IPS-NIHi11 (cell line): ENCODE results near the gene RHBDL1.

ENCODE experiments used
- DNase-seq: peaks from one replicate; pipeline ENCODE4 v3.0.0; 2012; ENCODE audit warnings: mixed read lengths, low spot score

Gene RHBDL1

DNA sequence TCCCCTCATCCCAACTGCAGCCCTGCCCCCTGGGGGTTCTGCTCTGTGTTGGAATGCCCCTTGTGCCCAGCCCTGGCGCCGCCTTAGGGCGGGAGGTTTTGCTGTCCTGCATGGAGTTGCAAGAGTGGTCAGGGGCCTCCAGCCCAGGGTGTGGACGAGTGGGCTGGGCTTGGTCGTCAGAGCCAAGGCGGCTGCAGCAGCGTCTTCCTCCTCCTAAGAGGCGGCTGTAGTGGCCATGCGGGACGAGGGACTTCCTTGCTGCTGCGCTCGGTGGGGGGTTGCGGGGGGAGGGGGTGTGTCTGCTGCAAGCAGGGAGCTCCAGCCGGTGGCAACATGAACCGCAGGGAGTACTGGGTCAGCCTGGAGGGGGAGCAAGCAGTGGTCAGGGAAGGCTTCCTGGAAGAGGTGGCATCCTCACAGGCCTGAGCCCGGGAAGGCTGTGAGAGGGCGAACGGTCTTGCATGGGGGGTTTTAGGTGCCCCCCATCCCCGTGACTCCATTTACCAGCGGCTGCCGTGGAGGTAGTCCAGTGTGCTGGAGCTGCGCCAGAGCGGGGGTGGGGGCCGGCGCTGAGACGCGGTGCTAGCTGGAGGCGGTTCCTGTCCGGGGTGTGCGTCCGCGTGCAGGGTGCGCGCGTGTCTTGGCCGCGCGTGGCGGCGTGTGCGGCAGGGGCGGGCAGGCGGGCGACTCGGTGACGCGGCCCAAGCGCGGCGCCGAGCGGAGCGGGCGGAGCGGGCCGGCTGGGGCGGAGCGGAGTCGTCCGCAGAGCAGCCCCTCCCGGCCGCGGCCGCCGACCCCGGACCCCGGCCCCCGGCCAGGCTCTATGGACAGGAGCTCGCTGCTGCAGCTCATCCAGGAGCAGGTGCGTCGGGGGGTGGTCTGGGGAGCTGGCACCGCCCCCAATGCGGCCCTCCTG lies at the start of gene RHBDL1:
TSS of gene RHBDL1 (plus strand) at position 704 of the 916 bp plus-strand sequence. CDS start at position 824, 120 bp downstream.
- peak; percentile 64 for DNase-seq

DNA sequence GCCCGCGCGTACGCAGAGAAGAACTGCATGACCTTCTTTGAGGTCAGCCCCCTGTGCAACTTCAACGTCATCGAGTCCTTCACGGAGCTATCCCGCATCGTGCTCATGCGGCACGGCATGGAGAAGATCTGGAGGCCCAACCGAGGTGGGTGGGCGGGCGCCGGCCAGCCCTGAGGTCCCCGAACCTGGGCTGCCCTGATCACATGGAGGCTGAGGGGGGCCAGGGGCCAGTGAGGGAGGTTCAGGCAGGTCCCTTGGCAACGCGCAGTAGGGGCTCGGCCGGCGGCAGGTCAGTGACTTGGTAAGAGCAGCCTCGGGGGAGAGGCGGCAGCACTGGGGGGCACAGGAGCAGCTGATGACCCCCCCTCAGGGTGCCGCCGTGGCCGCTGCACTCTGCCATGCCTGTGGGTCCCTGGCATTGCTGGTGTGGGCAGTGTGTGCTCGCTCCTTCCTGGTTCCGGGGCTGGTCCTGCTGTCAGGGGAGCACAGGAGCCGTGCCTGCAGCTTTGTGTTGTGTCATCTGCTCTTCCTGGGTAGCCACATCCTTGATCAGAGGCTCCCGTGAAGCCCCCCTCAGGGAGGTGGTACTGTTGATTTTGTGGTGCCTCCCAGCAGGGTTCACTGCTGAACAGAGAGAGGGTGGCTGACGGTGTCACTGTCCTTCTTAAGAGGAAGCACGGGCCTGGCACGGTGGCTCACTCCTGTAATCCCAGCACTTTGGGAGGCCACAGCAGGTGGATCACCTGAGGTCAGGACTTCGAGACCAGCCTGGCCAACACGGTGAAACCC lies 49.3 kb upstream of the RHBDL1 start:
- DNase-seq = no peak

DNA sequence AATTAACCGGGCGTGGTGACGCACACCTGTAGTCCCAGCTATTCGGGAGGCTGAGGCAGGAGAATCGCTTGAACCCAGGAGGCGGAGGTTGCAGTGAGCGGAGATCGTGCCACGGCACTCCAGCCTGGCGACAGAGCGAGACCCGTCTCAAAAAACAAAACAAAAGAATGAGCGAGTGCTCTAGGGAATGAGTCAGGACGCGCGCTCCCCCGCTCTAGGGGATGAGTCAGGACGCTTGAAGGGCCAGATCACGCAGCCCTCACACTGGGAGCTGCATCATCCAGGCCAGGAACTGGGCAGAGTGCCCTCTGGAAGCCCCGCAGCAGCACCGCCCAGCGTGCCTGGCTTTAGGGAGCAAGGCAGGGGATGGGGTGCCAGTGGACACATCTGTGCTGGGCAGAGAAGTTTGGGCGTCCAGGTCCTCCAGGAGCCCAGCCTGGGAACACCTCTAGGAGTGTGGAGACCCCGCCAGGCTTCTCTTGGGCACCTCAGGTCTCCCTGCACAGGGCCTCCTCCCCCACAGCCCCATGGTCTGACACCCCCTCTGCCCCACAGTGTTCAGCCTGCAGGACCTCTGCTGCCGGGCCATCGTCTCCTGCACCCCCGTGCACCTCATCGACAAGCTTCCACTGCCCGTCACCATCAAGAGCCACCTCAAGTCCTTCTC lies 48.6 kb upstream of the RHBDL1 start:
- no peak for DNase-seq

DNA sequence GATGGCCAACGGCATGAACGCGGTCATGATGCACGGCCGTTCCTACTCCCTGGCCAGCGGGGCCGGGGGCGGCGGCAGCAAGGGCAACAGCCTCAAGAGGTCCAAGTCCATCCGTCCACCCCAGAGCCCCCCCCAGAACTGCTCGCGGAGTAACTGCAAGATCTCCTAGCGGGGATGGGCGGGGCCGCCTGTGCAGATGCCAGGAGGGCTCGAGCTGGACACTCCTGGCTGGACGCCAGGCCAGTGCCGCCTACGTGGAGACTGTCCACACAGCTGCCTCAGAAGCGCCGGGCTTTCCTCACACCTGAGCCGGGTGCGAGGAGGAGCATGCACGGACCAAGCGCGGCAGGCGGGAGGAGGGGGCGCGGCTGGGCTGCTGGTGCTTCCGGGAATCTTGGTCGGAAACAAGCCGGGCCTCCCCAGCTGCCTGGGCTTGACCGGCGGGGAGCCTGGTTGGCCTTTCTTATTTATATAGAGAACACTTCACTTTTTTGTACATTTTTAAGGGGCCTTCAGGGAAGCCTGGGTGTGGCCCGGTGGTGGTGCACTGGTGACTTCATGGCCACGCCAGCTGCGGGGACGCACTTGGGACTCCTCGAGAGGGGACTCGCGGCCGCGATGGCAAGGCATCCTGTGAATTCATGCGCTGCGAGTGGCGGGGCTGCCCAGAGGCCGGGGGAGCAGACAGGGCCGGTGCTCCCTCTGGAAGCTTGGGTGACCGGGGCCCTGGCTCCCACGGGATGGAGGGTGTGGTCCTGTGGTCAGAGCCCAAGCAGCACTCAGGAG lies 47.8 kb upstream of the RHBDL1 start:
- DNase-seq = no peak

DNA sequence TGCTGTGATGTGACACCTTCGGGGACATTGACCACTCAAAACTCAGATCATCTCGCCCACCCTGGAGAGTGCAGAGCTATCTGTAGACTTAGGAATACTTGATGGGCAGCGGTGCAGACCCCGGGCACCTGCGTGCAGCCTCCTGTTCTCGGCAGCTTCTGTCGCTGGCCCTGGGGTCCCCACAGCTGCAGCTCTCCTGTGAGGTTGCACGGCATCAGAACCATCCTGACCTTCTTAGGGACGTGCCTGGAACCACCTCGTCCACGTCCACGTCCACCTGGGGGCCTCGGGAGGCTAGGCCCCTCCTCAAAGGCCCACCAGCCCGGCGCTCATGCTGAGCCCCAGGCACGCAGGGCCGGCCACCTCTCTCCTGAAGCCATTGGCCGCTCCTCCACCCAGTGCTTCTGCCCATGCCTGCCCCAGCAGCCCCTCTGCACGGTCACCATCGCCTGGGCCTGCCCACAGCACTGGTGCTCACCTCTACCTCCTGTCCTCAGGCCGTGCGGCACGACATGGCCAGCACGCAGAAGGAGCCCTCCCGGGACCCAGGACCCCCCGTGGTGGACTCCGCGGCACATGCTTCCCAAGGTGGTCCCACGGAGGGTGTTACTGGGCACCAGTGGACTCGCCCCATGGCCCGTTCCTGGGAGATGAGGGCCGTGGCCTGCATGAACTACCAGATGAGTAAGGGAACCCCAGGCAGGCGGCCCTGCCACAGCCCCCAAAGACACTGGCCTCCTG lies 47.0 kb upstream of the RHBDL1 start:
- no peak for DNase-seq

DNA sequence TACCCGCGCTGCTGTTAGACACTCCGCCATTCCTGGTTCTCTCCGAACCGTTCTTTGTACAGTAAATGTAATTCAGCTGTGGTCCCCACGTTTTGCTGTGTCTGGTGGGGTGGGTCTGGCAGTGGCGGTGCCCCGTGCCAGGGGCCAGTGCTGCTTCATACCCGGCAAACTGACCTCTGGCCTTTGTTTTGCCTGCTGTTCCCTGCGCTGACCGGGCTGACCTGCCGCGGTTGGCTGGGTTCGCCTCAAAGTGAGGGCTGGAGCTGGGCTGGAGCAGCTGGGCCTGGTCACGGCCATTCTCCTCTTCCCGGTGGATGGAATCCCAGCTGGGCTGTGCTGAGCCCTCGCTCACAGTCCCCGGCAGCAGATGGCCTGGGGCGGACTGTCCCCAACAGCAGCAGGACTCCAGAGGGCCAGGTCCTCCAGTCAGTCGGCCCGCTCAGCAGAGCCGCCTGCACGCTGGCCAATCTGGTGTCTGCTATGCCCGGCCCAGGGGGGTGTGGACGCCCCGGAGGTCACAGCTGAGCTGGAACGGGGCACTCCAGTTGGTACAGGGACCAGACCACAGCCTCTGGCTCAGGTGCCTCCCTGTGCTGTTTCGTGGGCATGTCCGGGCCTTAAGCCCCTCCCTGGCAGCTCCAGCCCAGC lies 46.2 kb upstream of the RHBDL1 start:
- peak; percentile 67 for DNase-seq

DNA sequence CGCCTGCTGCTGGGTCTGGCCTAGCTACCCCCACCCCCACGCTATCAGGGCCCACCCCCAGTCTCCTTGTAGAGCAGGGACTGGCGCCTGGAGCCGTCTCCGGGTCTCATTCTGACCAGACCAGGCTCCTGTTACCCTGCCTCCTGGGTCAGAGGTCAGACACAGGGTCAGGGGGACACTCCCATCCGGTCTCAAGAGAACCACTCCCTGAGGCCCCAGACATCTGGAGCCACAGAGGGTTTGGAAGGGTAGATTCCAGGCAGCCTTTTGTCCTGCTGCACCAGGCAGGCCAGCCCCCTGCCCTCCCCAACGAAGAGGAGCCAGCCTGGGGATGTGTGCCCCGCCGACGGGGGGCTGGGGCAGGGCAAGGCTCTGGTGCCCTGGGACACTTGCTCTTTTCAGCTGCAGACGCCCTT lies 45.6 kb upstream of the RHBDL1 start:
- DNase-seq = no peak

DNA sequence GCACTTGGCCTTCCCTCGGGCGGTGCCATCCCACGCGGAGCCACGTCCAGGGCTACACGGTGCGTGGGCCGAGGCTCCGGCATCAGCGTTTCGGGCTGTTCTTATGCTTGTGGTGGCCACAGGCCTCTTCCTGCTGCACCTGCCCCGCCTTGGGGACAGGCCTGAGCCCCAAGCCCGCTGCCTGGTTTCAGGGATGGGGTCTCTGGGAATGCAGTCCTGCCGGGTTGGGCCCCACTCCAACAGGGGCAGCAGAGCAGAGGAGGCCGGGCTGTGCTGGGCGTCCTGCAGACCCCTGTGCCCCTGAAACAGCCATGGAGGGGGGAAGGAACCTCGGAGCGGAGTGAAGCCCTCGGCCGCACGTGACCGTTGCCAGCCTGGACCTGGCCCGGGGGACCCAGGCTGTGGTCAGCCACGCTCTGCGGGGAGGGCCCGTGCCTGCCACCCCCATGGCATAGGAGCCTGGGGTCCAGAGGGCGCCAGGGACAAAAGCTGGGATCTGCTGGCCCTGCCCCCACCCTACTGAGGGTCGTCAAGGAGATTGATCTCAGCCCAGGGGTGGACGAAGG lies 45.1 kb upstream of the RHBDL1 start:
- peak; percentile 25 for DNase-seq

DNA sequence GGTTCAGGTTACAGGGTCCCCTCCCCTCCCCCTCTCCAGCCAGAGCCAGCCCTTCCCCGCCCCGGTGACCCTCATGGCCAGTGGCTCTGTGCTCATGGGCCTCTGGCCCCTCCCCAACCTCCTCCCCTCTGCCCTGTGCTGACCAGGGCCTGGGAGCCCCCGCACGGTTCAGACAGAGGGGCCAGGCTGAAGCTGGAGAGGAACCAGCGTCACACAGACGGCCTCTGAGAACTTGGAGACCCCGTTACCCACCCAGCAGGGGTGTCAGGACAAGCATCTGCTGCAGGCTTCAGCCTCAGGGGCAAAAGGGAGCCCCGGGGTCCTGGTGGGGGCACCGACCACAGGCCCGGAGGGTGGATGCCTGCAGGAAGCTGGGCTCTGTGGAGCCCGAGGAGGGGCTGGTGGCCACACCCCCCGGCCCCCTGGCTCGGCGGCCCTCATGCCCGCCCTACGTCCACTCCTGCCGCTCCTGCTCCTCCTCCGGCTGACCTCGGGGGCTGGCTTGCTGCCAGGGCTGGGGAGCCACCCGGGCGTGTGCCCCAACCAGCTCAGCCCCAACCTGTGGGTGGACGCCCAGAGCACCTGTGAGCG lies 44.6 kb upstream of the RHBDL1 start, which contains the start of gene WFIKKN1:
TSS of gene WFIKKN1 (plus strand) at position 171 of the 591 bp plus-strand sequence. CDS start at position 440, 269 bp downstream.
- DNase-seq = peak; percentile 82

DNA sequence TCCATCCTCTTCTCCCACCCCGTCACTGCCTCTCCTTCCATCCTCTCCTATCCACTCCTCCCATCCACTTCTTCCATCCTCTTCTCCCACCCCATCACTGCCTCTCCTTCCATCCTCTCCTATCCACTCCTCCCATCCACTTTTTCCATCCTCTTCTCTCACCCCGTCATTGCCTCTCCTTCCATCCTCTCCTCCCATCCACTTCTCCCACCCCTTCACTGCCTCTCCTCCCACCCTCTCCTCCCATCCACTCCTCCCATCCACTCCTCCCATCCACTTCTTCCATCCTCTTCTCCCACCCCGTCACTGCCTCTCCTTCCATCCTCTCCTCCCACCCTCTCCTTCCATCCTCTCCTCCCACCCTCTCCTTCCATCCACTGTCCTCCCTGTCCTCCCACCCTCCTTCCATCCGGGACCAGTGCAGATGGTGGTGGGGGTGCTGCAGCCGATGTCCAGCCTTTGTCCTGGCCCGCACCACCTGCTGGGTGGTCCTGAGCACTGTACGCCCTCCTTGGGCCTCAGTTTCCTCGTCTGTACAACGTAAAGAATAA lies 43.6 kb upstream of the RHBDL1 start:
- no peak for DNase-seq

DNA sequence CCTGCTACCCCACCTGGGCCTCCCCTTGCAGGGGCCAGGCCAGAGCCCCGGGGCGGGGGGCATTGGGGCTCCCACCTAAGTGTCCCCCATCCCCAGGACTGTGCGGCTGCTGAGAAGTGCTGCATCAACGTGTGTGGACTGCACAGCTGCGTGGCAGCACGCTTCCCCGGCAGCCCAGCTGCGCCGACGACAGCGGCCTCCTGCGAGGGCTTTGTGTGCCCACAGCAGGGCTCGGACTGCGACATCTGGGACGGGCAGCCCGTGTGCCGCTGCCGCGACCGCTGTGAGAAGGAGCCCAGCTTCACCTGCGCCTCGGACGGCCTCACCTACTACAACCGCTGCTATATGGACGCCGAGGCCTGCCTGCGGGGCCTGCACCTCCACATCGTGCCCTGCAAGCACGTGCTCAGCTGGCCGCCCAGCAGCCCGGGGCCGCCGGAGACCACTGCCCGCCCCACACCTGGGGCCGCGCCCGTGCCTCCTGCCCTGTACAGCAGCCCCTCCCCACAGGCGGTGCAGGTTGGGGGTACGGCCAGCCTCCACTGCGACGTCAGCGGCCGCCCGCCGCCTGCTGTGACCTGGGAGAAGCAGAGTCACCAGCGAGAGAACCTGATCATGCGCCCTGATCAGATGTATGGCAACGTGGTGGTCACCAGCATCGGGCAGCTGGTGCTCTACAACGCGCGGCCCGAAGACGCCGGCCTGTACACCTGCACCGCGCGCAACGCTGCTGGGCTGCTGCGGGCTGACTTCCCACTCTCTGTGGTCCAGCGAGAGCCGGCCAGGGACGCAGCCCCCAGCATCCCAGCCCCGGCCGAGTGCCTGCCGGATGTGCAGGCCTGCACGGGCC lies 42.8 kb upstream of the RHBDL1 start:
- DNase-seq = no peak

DNA sequence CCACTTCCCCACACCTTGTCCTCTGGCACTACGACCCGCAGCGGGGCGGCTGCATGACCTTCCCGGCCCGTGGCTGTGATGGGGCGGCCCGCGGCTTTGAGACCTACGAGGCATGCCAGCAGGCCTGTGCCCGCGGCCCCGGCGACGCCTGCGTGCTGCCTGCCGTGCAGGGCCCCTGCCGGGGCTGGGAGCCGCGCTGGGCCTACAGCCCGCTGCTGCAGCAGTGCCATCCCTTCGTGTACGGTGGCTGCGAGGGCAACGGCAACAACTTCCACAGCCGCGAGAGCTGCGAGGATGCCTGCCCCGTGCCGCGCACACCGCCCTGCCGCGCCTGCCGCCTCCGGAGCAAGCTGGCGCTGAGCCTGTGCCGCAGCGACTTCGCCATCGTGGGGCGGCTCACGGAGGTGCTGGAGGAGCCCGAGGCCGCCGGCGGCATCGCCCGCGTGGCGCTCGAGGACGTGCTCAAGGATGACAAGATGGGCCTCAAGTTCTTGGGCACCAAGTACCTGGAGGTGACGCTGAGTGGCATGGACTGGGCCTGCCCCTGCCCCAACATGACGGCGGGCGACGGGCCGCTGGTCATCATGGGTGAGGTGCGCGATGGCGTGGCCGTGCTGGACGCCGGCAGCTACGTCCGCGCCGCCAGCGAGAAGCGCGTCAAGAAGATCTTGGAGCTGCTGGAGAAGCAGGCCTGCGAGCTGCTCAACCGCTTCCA lies 42.0 kb upstream of the RHBDL1 start:
- DNase-seq = no peak

DNA sequence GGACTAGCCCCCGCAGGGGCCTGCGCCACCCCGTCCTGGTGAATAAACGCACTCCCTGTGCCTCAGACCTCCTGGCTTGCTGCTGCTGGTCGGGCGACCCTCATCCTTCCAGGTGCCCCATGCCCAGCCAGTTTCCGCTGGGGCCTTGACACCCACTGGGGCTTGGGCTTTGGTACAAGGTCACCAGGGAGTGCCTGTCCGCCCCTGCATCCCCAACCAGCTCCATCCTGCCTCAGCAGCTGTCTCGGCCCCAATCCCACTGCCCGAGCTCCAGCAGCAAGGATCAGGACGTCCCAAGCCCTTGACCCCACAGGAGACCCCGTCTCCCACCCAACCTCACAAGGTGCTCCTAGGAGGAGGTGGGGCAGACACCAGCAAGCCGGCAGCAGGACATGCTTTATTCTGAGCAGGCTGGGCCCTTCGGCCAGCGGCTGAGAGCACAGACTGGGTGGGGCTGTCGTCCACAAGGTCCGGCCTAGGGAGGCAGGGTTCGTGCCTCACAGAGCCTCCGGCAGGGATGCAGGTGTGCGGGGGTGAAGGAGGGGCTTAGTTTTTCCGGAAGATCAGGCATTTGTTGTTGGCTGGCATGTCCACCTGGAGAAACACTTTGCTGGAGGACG lies 41.3 kb upstream of the RHBDL1 start:
- no peak for DNase-seq

DNA sequence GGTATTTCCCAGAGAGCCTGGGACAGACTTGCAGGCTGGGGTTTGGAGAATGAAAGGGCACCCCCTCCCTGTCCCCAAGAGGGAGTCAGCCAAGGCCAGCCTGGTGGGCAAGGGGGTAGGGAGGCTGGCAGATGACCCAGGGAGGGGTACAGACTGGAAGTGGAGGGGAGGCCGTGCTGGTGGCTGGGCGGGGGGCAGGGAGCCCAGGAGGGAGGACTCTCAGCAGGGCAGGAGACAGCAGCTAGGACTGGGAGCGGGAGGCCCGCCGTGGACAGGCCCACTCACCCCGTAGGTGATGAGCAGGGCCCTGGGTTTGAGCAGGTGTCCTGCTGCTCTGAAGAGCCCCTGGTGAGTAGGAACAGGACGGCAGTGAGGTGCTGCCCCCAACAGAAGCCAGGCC lies 40.5 kb upstream of the RHBDL1 start:
- no peak for DNase-seq

DNA sequence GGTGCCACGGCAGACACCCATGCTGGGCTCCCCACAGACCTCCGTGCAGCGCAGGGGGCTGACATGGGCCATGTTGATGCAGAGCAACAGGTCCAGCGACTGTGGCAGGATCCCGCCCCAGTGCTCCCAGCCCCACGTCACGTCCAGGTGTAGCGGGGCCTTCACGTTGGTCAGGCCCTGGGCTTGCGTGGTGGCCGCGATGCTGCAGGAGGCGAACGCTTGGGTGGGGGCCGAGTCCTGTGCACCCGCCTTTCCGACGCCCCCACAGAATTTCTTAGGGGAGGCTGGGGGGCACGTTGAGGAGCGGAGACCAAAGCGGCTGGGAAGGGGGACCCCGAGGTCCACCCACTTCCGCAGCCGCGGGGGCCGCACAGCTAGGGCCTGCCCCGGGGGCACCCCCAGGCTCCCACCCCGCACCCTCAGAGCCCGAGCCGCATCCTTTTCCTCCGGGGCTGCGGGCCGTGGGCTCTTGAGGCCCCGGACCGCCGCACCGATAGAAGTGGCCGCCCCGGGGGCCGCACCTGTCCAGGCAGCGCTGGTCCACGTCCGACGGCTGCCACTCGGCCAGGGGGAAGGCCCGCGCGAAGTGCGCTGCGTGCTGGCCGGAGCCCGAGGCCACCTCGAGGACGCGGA lies 39.8 kb upstream of the RHBDL1 start:
- DNase-seq = no peak

DNA sequence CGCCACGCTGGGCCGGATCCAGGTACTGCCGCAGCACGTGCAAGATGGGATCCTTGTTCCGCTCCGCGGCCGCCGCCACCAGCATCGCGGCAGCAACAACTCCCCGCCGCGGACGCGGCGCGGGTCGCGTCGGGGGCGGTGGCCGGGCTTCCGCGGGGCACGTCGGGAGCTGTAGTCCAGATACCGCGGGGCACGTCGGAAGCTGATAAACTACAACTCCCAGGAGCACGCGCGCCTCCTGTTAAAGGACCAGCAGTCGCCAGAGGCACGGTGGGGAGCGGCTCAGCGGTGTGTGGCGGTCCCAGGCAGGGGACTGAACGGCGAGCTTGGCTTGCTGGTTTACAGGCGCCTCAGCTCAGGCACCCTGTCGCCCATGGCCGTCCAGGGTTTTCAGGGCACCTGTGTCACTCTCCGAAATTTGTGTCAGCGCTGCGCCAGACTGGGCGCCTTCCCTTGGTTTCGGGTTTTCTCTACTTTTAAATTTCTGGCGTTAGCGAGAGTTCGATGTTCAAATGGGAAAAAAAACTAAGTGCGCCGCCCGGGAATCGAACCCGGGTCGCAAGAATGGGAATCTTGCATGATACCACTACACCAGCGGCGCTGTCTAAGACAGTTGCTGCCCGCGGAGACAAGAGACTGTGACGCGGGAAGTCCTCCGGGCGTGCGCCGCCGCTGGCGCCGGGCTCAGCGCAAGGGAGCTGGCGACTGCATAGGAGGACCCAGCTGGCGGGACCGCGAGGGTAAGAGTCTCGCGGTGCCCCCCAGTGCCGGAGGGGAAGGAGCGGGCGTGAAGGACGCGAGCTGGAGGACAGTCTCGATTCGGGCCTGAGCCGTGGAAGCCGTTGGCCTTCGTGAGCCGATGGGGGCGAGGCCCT lies 39.0 kb upstream of the RHBDL1 start, which contains the start of gene METTL26:
TSS of gene METTL26 (minus strand) at position 100 of the 875 bp plus-strand sequence. CDS start at position 85, 15 bp downstream.
- peak; percentile 94 for DNase-seq
